HL-60 (cell line): ENCODE results near the gene DENND6A.

Experiments
- DNase-seq, 2 experiments: peaks; one replicate each; pipeline ENCODE4 v3.0.0-alpha.2; 2010 to 2020; ENCODE audit warnings: low read depth in 1 of 2, low spot score in 1 of 2
- H3K27ac ChIP-seq: fragments of 250-450 bp; sonication (Bioruptor Pico); replicated peaks from 2 replicates; pipeline ENCODE4 v1.5.1; 2020; ENCODE audit warnings: mild to moderate bottlenecking, moderate library complexity
- H3K27me3 ChIP-seq: fragments of 250-450 bp; sonication (Bioruptor Pico); 2 replicates; pipeline ENCODE4 v1.5.1; 2021; ENCODE audit warnings: mild to moderate bottlenecking, moderate library complexity; ENCODE audit not compliant: insufficient read depth, poor library complexity, severe bottlenecking
- H3K4me3 ChIP-seq: replicated peaks from 2 replicates; pipeline ENCODE4 v1.5.1; 2011; ENCODE audit warnings: mild to moderate bottlenecking, control low read depth, low read length; ENCODE audit not compliant: insufficient read depth
- CTCF ChIP-seq: IDR thresholded peaks from one replicate; pipeline ENCODE4 v1.5.1; 2011; ENCODE audit warnings: low read length, control low read depth, inconsistent platforms; ENCODE audit not compliant: insufficient read depth
- GABPA ChIP-seq: IDR thresholded peaks from 2 replicates; pipeline ENCODE4 v1.6.1; 2012; ENCODE audit warnings: low read depth
- POLR2AphosphoS5 ChIP-seq: IDR thresholded peaks from 2 replicates; pipeline ENCODE4 v1.6.1; 2012; ENCODE audit warnings: low read depth
- REST ChIP-seq: IDR thresholded peaks from 2 replicates; pipeline ENCODE4 v1.6.1; 2012; ENCODE audit warnings: low read depth; ENCODE audit not compliant: insufficient replicate concordance
- SPI1 ChIP-seq: IDR thresholded peaks from 2 replicates; pipeline ENCODE4 v1.6.1; 2012; ENCODE audit warnings: low read depth, mild to moderate bottlenecking, borderline replicate concordance

DENND6A gene

GRCh38 chr3:57737840-57738239, 45.0 kb upstream of the DENND6A start:
- TF ChIP-seq POLR2AphosphoS5 (no peak), CTCF (no peak), REST (no peak), SPI1 (no peak), GABPA (no peak)
- Histone ChIP-seq H3K27ac (no peak overlapping the region), H3K27me3 (no peaks in the 10 kb centered on the region), H3K4me3 (no peak overlapping the region)
- DNase-seq: no peak

- no peak for TF ChIP-seq GABPA
- TF ChIP-seq CTCF: no peak
- no peak for TF ChIP-seq REST
- TF ChIP-seq POLR2AphosphoS5: no peak
- no peak for TF ChIP-seq SPI1
- Histone ChIP-seq H3K27ac (no peak overlapping the region), H3K27me3 (no peaks in the 10 kb centered on the region), H3K4me3 (no peak overlapping the region)
- DNase-seq: no peak
Measured at GRCh38 chr3:57735405-57735804, 42.5 kb upstream of the DENND6A start.

- DNase-seq: no peak
- Histone ChIP-seq H3K27ac (no peak overlapping the region), H3K27me3 (no peaks in the 10 kb centered on the region), H3K4me3 (no peak overlapping the region)
- TF ChIP-seq POLR2AphosphoS5 (no peak), CTCF (no peak), REST (no peak), SPI1 (no peak)
Measured at GRCh38 chr3:57733790-57734189, 40.9 kb upstream of the DENND6A start.
